NCI-H2227 (cell line): ENCODE data around the gene FAM193A.
"Not testable (repeated sequence)": the region's sequence is repeated elsewhere in the genome, so short reads cannot be mapped to it uniquely, and the experiment has no call there.

Experiments
- DNase-seq: peaks from one replicate; lab custom pipeline; 2025; ENCODE audit not compliant: unreplicated experiment; lab: John Stamatoyannopoulos, UW

The FAM193A gene

DNA sequence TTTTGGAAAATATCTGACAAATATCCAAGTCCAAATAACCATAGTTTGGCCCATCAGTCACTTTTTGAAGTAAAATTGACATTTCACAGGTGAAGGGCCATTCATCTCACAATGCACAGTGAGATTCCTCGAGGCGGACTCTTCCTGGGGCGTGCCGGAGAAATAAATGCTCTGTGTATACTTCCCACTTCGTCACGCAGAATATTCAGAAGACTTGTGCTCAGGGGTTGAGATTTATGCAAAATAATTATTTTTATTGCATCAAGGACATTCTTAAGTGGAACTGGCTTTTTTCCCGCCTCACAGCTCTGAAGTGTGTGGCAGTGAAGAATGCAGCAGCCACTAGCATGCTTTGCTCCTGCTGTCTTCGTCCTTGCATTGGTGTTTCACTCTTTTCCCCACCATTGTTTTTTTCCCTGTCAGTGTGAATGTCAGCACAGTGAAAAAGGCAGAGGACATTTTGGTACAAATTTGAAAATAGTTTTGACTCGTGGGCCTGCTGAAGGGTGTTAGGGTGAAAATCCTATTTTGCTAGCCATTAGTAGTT lies 70.6 kb downstream of the FAM193A start:
- no peak for DNase-seq

DNA sequence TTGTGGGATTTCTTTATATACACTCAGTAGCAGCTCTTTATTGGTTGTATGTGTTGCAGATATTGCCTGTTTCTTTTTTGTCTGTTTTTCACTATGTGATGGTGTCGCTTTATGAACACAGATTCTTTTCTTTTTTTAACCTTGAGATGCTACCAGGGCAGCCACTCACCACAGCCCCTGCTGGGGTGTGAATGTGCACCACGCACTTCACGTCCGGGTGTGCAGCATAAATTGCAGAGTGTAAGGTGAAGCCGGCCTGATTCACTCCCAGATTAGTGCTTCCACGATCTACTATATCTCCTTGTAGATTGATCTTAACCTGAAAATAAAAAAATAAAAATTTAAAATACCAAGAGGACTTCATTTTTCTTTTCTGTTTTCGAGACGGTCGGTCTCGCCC lies 71.4 kb downstream of the FAM193A start:
- DNase-seq: no peak

DNA sequence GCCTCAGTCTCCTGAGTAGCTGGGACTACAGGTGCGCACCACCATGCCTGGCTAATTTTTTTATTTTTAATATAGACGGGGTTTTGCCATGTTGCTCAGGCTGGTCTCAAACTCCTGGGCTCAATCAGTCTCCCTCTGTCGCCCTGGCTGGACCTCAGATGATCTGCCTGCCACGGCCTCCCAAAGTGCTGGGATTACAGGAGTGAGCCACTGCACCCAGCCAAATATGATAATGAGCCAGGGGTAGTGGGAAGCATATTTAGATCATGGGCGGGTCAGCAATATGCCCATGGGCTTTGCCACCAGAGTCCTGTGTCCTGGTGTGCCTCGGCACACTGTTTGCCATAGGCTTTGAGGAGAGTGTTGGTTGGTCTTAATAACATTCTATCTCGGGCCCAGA lies 71.8 kb downstream of the FAM193A start:
- no peak for DNase-seq

GRCh38 chr4:2615821-2616220 lies 79.4 kb downstream of the FAM193A start:
- DNase-seq: no peak

- DNase-seq: no peak
Observed at GRCh38 chr4:2617955-2618354, 81.5 kb downstream of the FAM193A start.

GRCh38 chr4:2618729-2619128 lies 82.3 kb downstream of the FAM193A start:
- DNase-seq: not testable (repeated sequence)

- no peak for DNase-seq
Observed at GRCh38 chr4:2619459-2619858, 83.0 kb downstream of the FAM193A start.

- DNase-seq: no peak
Observed at GRCh38 chr4:2621419-2621818, 85.0 kb downstream of the FAM193A start.

- no peak for DNase-seq
Observed at GRCh38 chr4:2623442-2623841, 87.0 kb downstream of the FAM193A start.

- DNase-seq: no peak
Observed at GRCh38 chr4:2624782-2625530, 88.5 kb downstream of the FAM193A start.

DNA sequence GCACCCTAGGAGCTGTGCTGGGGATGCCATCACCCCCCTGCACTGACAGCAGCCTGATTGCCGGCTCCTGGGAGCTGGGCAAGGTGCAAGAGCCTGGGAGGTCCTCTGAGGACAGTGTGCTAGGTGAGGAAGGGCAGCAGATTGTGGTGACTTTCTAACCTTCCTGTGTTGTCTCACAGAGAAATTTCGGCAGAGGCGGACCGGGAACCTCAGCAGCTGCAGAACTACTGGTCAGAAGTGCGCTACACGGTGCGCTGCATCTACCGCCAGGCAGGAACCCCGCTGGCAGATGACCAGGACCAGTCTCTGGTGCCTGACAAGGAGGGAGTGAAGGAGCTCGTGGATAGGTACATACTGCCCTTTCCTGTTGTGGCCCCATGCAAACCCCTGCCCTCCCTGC lies 89.8 kb downstream of the FAM193A start:
- no peak for DNase-seq

GRCh38 chr4:2630556-2631273 lies 94.3 kb downstream of the FAM193A start:
- DNase-seq: no peak

DNA sequence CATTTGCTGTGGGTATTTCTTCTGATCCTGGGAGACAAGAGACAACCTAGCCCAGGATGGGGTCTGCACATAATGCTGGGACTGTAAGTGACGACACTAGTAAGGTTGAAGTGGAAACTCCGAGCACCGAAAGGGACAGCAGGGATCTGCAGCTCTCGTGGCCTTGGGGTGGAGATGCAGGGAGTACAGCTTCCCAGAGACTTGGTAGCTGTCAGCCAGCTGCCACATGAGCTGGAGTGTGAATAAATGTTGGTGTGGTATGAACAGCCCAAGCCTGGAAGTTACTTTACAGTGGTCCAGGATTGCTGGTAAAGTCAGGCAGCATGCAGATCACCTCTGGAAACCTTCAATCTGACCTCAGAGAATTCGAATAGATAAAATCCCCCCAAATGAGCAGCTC lies 97.6 kb downstream of the FAM193A start:
- no peak for DNase-seq

DNA sequence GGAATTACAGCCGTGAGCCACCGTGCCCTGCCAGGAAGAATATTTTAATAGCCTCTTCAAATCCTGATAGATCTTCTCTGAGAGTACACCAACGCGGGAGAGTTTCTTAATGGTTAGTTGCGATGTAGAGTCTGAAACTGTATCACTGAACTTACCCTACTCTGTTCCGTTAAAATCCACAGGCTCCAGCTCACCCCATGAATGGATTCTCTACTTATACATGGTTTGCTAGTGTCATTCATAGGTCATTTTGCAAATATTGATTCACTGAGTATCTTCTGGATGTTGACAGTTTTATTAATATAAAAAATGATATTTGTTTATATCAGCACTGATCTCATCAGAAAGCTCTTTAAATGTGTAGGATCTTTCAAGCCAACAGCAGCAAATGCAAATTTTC lies 99.9 kb downstream of the FAM193A start:
- no peak for DNase-seq

DNA sequence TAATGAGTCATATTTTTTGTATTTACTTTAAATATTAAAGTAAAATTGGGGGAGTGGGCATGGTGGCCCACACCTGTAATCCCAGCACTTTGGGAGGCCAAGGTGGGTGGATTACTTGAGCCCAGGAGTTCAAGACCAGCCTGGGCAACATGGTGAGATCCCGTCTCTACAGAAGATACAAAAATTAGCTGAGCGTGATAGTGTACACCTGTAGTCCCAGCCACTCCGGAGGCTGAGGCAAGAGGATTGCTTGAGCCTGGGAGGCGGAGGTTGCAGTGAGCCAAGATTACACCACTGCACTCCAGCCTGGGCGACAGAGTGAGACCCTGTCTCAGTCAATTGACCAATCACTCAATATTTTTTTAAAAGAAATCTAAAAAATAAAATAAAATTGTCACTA lies 100.5 kb downstream of the FAM193A start:
- not testable (repeated sequence) for DNase-seq

GRCh38 chr4:2637956-2638552 lies 101.6 kb downstream of the FAM193A start:
- DNase-seq: no peak

- DNase-seq: no peak
Observed at GRCh38 chr4:2638730-2639129, 102.3 kb downstream of the FAM193A start.

DNA sequence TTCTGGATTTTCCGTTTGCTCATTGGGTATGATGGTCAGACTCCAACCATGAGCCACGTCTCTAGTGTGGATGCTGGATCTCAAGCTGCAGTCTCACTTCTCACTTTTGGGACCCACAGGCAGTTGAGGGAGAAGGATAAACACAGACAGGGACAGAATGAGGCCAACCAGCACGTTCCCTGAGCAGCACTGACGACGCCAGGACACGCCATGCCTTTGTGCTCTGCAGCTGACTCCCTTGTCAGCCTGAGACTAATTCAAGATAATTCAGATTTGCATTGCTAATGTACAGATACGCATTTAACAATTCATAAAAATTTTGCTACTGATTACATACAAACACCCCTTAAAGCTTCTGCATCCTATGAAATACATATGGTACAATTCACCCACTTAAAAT lies 106.5 kb downstream of the FAM193A start:
- DNase-seq: no peak

GRCh38 chr4:2643555-2643954 lies 107.1 kb downstream of the FAM193A start:
- DNase-seq: no peak

DNA sequence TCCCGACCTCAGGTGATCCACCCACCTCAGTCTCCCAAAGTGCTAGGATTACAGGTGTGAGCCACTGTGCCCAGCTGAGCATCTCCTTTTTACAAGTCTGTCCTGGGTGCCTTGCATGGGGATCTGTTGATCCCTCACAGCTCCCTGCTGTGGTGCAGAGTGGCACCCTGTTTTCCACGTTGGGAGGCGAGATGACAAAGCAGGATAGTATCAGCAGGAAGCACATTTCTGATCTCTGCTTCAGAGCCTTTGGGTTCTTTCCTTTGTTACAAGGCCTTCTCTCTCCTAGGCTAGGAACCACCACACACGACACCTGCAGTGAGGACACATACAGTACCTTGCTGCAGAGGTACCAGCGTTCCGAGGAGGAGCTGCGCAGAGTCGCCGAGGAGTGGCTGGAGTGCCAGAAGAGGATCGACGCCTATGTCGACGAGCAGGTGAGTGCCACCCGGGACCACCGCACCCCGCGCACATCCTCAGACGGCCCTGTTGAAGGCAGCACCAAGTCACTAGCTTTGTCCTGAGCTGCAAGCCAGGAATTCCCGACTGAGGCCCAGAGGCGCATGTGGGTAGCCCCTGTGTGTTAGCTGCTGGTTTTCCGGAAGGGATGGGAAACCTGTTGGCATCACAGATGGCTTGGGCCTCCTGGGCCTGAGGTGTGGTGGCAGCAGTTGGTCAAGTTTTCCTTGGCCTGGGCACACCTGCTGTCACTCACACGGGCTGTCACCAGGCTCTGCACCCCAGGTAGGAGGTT lies 110.1 kb downstream of the FAM193A start:
- no peak for DNase-seq
